RWPE2 (cell line): Measurements from ENCODE around the gene RBM4B.

Experiments
- ATAC-seq: fragments of 200-7000 bp; cut with Tn5 transposase; 3 replicates; pipeline ENCODE4 v1.9.1; 2021; ENCODE audit warnings: low read depth
- DNase-seq: peaks from one replicate; pipeline ENCODE4 v3.0.0-alpha.2; 2020; ENCODE audit warnings: low spot score
- H3K27ac ChIP-seq: fragments of 450-650 bp; 2 replicates; pipeline ENCODE4 v1.5.1; 2017; ENCODE audit warnings: mild to moderate bottlenecking; ENCODE audit not compliant: poor library complexity, severe bottlenecking
- H3K27me3 ChIP-seq: fragments of 250-450 bp; sonication (Bioruptor Pico); 2 replicates; pipeline ENCODE4 v1.5.1; 2021; ENCODE audit warnings: mild to moderate bottlenecking, moderate library complexity; ENCODE audit not compliant: insufficient read depth, poor library complexity, severe bottlenecking
- H3K36me3 ChIP-seq: fragments of 250-450 bp; sonication (Bioruptor Pico); 2 replicates; pipeline ENCODE4 v1.5.1; 2020; ENCODE audit warnings: low read depth, mild to moderate bottlenecking, moderate library complexity
- H3K4me1 ChIP-seq: fragments of 250-450 bp; sonication (Bioruptor Pico); 2 replicates; pipeline ENCODE4 v1.5.1; 2021; ENCODE audit warnings: mild to moderate bottlenecking, moderate library complexity; ENCODE audit not compliant: insufficient read depth, poor library complexity, severe bottlenecking
- H3K4me3 ChIP-seq: fragments of 250-450 bp; sonication (Bioruptor Pico); 2 replicates; pipeline ENCODE4 v1.5.1; 2021; ENCODE audit warnings: mild to moderate bottlenecking, moderate library complexity; ENCODE audit not compliant: severe bottlenecking
- H3K9me3 ChIP-seq: fragments of 250-450 bp; sonication (Bioruptor Pico); 2 replicates; pipeline ENCODE4 v1.5.1; 2021; ENCODE audit warnings: mild to moderate bottlenecking, moderate library complexity; ENCODE audit not compliant: severe bottlenecking
- TF ChIP-seq, protein P1 (sequence below): fragments of 450-650 bp; IDR thresholded peaks from one replicate; pipeline ENCODE4 v1.5.1; 2017; ENCODE audit warnings: mild to moderate bottlenecking, moderate library complexity; ENCODE audit not compliant: poor library complexity, severe bottlenecking

RBM4B gene

DNA sequence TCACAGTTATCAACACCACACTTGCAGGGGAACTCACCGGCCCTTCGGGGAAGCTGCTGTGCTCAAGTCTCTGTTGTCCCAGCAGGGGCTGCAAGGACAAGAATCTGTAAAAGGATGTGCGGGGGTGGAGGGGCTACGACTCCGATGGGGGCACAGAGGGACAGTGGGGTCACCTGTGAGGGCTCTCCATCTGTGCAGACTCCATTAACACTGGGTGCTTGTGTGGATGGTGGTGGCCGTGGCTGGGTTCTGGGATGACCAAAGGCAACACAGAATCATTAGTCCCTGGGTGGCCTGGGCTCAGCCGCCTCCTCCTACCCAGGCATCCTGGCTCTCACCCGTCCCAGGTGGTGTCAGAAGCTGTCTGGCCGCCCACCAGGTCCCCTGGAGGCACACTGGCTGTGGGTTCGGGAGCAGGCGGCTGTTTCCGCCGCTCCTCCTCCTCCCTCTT, 10.2 kb upstream of the RBM4B start:
- TF ChIP-seq, protein P1, sequence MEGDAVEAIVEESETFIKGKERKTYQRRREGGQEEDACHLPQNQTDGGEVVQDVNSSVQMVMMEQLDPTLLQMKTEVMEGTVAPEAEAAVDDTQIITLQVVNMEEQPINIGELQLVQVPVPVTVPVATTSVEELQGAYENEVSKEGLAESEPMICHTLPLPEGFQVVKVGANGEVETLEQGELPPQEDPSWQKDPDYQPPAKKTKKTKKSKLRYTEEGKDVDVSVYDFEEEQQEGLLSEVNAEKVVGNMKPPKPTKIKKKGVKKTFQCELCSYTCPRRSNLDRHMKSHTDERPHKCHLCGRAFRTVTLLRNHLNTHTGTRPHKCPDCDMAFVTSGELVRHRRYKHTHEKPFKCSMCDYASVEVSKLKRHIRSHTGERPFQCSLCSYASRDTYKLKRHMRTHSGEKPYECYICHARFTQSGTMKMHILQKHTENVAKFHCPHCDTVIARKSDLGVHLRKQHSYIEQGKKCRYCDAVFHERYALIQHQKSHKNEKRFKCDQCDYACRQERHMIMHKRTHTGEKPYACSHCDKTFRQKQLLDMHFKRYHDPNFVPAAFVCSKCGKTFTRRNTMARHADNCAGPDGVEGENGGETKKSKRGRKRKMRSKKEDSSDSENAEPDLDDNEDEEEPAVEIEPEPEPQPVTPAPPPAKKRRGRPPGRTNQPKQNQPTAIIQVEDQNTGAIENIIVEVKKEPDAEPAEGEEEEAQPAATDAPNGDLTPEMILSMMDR, result no peak
- Histone ChIP-seq H3K4me3 (no peak overlapping the region), H3K36me3 (0 out of 2 replicates have a peak, but pooled peaks cover 8% of the 10 kb centered on the region), H3K4me1 (peaks cover 14% of the 10 kb centered on the region), H3K9me3 (no peaks in the 10 kb centered on the region), H3K27me3 (no peaks in the 10 kb centered on the region), H3K27ac (peak overlapping the region; percentile 82)
- ATAC-seq (no peak), DNase-seq (no peak)

DNA sequence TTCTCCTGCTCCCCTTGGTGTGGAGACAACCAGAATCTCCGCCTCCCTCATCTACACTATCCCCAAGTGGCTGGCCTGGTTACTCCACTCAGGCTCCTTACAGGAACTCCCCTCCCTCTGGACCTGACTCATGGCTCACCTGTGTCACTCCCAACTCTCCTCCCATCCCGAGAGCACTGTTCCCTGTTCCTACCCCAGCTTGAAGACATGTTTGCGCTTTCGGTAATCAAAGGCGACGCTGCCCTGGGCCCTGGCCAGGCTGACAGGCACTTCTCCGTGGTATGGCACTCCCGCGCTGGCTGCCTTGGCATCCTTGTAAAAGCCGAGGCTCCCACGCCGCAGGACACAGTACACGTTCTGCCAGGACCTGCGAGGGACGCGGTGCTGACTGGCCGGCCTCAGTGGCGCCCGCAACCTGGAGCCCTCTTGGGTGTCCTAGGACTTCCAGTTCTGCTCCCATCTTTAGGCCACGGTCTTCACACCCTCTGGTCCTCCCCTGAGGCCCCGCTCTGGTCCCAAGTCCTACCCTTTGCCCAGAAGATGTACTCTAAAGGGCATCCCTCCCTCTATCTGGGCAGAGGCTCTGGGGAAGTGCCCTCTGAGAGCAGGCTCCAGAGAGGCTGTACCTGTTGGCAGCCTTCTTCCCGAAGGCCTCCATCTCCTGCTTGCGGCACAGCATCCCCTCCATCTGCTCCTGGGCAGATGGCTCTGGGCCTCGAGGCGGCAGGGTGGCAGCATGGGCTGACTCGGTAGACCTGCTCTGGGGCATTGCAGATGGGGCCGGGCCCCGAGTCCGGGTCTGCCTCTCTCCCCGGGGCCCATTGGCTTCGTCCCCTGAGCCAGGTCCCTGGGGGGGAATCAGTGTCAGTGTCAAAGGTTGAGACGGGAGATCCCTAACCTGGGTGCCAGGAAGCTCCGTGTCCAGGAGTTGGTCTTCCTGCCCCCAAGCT, 9.4 kb upstream of the RBM4B start:
- Histone ChIP-seq H3K9me3 (no peaks in the 10 kb centered on the region), H3K27ac (peak overlapping the region; percentile 82), H3K36me3 (0 out of 2 replicates have a peak, but pooled peaks cover 5% of the 10 kb centered on the region), H3K27me3 (no peaks in the 10 kb centered on the region), H3K4me1 (peaks cover 14% of the 10 kb centered on the region), H3K4me3 (no peak overlapping the region)
- TF ChIP-seq, protein P1, result peak; percentile 21
- ATAC-seq (peak; percentile 87), DNase-seq (no peak)

DNA sequence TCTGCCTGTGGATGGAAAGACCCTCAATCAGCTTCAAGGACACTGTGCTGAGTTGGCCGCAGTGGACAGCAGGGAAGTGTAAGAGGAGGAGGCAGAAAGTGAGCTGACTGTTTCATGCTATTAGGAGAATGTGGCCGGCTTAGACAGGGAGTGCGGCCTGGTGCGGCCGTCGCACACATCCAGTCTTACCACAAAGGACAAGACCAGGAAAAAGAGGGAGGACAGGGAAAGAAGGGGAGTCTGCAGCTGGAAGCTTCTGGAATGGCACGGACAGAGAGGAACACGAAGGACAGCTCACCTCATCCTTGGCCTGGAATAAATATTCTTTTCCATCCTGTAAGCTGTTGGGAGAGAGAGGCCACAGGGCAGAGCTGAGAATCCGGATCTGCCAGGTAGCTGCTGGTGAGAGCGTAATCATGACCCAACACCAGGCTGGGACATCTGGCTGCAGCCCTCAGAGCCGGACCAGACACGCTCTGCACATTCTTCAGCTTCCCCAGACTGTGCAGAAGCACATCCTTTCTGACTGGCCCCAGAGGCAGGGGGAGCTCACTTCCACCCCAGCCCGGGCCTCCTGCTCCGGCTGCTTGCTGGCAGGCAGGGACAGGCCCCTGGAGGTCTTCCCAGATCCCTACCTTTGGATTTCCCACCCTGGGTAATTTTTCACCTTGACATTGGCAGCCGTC, 8.6 kb upstream of the RBM4B start:
- no peaks in the 10 kb centered on the region for H3K9me3 ChIP-seq
- peak overlapping the region; percentile 82 for H3K27ac ChIP-seq
- H3K27me3 ChIP-seq, result no peaks in the 10 kb centered on the region
- ATAC-seq (peak; percentile 91), DNase-seq (peak; percentile 87)
- no peaks in the 10 kb centered on the region for H3K36me3 ChIP-seq
- TF ChIP-seq, protein P1, result peak; percentile 35
- H3K4me3 ChIP-seq, result no peak overlapping the region
- peaks cover 14% of the 10 kb centered on the region for H3K4me1 ChIP-seq

DNA sequence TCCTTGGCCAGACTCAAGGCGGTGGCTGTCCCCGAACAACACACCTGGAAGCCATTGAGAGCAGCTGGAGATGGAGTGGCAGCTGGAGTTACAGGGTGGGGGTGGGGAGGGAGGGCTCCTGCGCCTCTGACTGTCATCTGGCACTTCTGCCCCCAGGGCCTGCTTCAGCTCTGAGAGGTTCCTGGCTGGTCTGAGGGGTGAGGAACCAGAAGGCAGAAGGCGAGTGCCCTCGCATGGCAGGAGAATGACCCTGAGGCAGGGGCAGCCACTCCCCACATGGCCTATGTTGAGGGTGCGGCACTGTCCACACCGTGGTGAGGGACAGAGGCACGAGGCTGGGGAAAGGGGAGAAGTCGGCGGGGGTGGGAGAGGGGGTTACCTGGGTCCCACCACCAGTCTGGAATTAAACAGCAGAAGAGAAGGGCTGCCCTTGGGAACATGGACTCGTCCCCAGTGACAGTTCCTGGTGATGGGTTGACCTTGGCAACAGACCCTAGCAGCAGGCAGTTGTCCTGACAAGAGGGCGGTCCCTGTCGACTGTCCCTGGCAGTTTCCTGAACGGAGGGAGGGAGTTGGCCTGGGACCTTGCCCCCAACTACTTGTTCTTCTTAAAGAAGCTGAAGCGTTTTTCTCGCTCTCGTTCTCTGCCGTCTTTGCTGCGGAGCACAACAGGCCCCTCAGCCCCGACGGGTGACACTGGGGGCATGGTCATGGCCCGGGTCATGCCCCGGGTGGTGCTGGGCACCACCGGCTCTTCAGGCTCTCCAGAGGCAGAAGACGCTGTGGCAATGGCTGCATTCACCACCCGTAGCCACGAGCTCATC, 7.8 kb upstream of the RBM4B start:
- Histone ChIP-seq H3K27me3 (no peaks in the 10 kb centered on the region), H3K4me1 (peaks cover 14% of the 10 kb centered on the region), H3K9me3 (no peaks in the 10 kb centered on the region), H3K27ac (peak overlapping the region; percentile 82), H3K36me3 (no peaks in the 10 kb centered on the region), H3K4me3 (no peak overlapping the region)
- ATAC-seq (no peak), DNase-seq (no peak)
- TF ChIP-seq, protein P1, result no peak
